ENCODE results near the gene PRR14L. TPM values are rescaled to one million over a fixed set of nuclear protein-coding genes. Genes with fewer than 3 reads are reported as not detected.

PRR14L gene
- total and polyA plus RNA-seq, 10 donors: 3.9 to 65.4 (median 41.3) TPM

DNA sequence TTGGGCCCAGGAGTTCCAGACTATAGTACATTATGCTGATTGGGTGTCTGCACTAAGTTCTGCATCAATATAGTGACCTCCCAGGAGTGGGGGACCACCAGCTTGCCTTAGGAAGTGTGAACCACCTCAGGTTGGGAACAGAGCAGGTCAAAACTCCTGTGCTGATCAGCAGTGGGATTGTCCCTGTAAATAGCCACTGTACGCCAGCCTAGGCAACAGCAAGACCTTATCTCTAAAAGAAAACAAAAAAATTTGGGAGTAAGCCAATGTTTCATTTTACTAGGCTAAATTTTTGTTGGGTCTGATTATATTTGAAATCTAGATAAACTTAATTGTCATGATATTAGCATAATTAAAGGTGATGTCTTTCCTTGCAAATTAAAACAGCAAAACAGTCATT lies 7.3 kb upstream of the PRR14L start:
- no peak for DNase-seq
- TF ChIP-seq POLR2A (IDR thresholded peaks at IDR 0.05) (no peak), POLR2AphosphoS5 (IDR thresholded peaks at IDR 0.05) (no peak)
- TF ChIP-seq, protein P1, sequence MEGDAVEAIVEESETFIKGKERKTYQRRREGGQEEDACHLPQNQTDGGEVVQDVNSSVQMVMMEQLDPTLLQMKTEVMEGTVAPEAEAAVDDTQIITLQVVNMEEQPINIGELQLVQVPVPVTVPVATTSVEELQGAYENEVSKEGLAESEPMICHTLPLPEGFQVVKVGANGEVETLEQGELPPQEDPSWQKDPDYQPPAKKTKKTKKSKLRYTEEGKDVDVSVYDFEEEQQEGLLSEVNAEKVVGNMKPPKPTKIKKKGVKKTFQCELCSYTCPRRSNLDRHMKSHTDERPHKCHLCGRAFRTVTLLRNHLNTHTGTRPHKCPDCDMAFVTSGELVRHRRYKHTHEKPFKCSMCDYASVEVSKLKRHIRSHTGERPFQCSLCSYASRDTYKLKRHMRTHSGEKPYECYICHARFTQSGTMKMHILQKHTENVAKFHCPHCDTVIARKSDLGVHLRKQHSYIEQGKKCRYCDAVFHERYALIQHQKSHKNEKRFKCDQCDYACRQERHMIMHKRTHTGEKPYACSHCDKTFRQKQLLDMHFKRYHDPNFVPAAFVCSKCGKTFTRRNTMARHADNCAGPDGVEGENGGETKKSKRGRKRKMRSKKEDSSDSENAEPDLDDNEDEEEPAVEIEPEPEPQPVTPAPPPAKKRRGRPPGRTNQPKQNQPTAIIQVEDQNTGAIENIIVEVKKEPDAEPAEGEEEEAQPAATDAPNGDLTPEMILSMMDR (IDR thresholded peaks at IDR 0.05 in 8 of 11, conservative IDR thresholded peaks at IDR 0.05 in 3 of 11): no peak
- no peaks in the 10 kb centered on the region for H3K9me3 ChIP-seq
- intact Hi-C loops (cut with DNase I; ENCODE audit: low total_unique reads): no loop called here
- peaks cover 16 to 48% (median 29%) of the 10 kb centered on the region in 6 donors for H3K4me1 ChIP-seq
- H3K27me3 ChIP-seq (replicated peaks in 1 of 7): no peaks in the 10 kb centered on the region
- no peak overlapping the region for H3K27ac ChIP-seq
- 76 to 100% (median 82%) methylated on average over 1 of the region's 1 CpG for WGBS, 5 donors
- H3K4me3 ChIP-seq: no peak overlapping the region
- H3K36me3 ChIP-seq: peaks cover 0 to 58% (median 40%) of the 10 kb centered on the region in 6 donors

DNA sequence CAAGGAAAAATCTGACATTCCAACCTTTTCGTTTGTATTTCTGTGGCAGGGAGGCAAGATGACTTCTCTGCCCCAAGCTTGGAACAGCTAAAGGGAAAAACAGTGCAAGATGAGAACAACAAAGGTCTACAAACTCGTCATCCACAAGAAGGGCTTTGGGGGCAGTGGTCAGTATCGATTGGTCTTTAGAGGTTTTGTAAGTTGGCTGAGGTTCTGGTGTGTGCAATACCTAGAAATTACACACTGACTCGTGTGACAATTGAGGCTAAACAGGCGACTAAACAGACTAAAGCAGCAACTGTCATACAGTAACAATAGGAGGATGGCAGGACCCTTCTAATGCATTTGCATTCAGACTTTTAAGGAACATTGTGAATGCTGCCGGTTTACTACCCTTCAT lies 4.9 kb upstream of the PRR14L start:
- H3K27me3 ChIP-seq (replicated peaks in 1 of 7): no peaks in the 10 kb centered on the region
- peak overlapping the region in 5 of 8 donors; percentile 72 to 91 (median 79) for H3K4me3 ChIP-seq
- DNase-seq: no peak
- peaks cover 0 to 34% (median 22%) of the 10 kb centered on the region in 6 donors for H3K36me3 ChIP-seq
- no peaks in the 10 kb centered on the region for H3K9me3 ChIP-seq
- TF ChIP-seq POLR2AphosphoS5 (IDR thresholded peaks at IDR 0.05): no peak
- H3K4me1 ChIP-seq: peaks cover 26 to 71% (median 44%) of the 10 kb centered on the region in 6 donors
- H3K27ac ChIP-seq: peak overlapping the region in 6 of 8 donors; percentile 93 to 98 (median 97)
- WGBS, 5 donors: 40 to 63% (median 43%) methylated on average over 6 of the region's 6 CpGs
- intact Hi-C loops (cut with DNase I; ENCODE audit: low total_unique reads): no loop called here

DNA sequence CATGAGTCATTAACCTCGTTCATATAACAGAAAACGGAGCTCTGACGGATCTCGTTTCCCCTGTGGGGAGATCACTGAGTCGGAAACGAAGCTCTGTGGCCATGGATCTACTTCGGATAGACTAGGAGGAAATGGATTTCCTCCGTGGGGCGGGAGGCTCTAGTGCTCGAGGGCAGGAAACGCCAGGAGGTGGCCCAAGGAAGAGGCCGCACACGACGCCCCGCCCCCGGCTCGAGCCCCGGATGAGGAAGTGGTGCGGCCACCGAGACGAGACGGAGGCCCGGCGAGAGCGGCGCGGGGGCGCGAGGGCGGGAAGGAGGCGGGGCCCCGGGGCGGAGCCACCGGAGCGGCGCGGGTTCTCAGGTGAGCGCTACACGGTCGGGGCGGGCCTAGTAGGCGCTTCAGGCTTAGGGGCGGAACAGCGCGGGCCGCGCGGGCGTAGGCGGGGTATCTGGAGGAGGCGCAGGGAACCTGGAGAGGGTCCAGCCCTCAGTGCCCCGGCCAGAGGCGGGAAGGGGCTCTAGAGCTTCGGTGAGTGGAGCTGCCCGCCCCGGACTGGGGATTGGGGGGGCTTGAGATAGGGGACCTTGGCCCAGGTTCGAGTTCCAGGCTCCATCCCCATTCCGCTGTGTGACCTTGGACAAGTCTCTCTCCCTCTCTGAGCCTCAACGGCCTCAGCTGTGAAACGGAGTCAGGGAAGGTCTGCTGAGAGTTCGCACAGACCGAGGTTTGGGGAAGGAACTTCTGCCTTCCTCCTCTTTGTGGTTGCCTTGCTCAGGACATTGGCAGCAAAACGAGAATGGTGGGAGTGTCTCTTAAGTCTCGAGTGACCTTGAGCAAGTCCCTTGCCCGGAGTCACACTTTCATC lies 3.9 kb upstream of the PRR14L start, which contains the start of gene DEPDC5:
TSS of gene DEPDC5 (plus strand) at position 386 of the 868 bp plus-strand sequence. CDS start 903 bp downstream, outside the sequence.
- H3K27me3 ChIP-seq (replicated peaks in 1 of 7): no peaks in the 10 kb centered on the region
- peaks cover 0 to 24% (median 14%) of the 10 kb centered on the region in 6 donors for H3K36me3 ChIP-seq
- TF ChIP-seq POLR2AphosphoS5 (IDR thresholded peaks at IDR 0.05) (peak; percentile 95 to 97 (median 97)), POLR2A (IDR thresholded peaks at IDR 0.05) (peak; percentile 16 to 56 (median 23))
- TF ChIP-seq, protein P1 (IDR thresholded peaks at IDR 0.05 in 8 of 11, conservative IDR thresholded peaks at IDR 0.05 in 3 of 11): peak in 4 of 11 experiments; percentile 21 to 59 (median 32)
- peaks cover 31 to 77% (median 50%) of the 10 kb centered on the region in 6 donors for H3K4me1 ChIP-seq
- peak within 1 kb of the TSS; percentile 93 to 98 (median 97) for H3K27ac ChIP-seq
- no peaks in the 10 kb centered on the region for H3K9me3 ChIP-seq
- intact Hi-C loops (cut with DNase I; ENCODE audit: low total_unique reads): no loop called here
- peak within 1 kb of the TSS; percentile 55 to 91 (median 77) for H3K4me3 ChIP-seq
- WGBS, 5 donors: 0 to 1% (median 1%) methylated on average over 51 to 65 of the region's 65 CpGs
- peak; percentile 100 for DNase-seq

DNA sequence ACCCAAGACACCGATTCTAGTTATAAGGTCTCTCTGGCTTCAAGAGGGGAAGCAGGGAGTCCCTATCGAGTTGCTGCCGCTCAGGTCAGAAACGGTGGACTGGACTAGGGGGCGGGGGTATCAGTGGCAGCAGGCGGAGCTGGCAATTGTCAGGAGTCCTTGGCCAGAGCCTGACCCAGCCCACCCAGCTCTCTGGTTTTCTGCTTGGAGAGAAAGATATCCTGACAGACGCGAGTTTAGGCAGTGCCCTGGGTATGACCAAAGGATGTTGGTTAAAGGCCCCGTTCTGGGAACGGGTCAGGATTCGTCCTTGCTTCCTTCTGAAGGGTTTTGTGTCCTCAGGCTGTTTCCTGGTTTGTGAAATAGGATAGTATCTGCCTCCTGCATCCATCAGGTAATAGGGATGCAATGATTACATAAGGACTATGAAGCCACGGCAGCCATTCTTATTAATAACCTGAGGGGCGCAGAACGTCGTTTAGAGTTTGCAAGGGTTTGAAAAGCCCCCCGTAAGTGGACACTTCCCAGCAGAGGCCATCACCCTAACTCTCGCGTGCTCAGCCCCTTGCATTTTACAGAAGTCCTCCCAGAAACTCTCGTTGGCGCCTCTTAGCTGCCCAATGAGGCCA lies 3.2 kb upstream of the PRR14L start:
- Histone ChIP-seq H3K4me1 (peaks cover 38 to 85% (median 58%) of the 10 kb centered on the region in 6 donors), H3K4me3 (peak overlapping the region in 7 of 8 donors; percentile 55 to 91 (median 79))
- WGBS, 5 donors: 4 to 15% (median 9%) methylated on average over 20 of the region's 20 CpGs

More for the DNA sequence above, 3.2 kb upstream of the PRR14L start:
- Histone ChIP-seq H3K36me3 (peaks cover 0 to 17% (median 6%) of the 10 kb centered on the region in 6 donors), H3K9me3 (no peaks in the 10 kb centered on the region), H3K27ac (peak overlapping the region; percentile 93 to 98 (median 97)), H3K27me3 (replicated peaks in 1 of 7) (no peaks in the 10 kb centered on the region)
- DNase-seq: peak; percentile 89
- intact Hi-C loops (cut with DNase I; ENCODE audit: low total_unique reads): no loop called here
- TF ChIP-seq, protein P1 (IDR thresholded peaks at IDR 0.05 in 8 of 11, conservative IDR thresholded peaks at IDR 0.05 in 3 of 11): no peak
- TF ChIP-seq POLR2AphosphoS5 (IDR thresholded peaks at IDR 0.05) (peak in 2 of 3 donors; percentile 34 to 55), POLR2A (IDR thresholded peaks at IDR 0.05) (no peak)
